ENCODE data around the gene IFTAP.

The IFTAP gene

DNA sequence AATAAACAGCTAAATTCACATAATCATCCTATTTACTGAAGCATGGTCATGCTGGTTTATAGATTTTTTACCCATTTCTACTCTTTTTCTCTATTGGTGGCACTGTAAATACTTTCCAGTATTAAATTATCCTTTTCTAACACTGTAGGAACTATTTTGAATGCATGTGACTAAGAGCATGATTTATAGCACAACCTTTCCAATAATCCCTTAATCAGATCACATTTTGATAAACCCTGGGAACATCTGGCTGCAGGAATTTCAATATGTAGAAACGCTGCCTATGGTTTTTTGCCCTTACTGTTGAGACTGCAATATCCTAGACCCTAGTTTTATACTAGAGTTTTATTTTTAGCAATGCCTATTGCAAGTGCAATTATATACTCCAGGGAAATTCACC lies 15.8 kb upstream of the IFTAP start:
- no peak overlapping the region for H3K4me3 Mint-ChIP-seq
- no peak overlapping the region for H3K27ac Mint-ChIP-seq
- H3K27me3 Mint-ChIP-seq = peaks cover 9% of the 10 kb centered on the region
- DNase-seq (ENCODE audit: low spot score in 2 of 2) = no peak
- H3K4me1 Mint-ChIP-seq = no peaks in the 10 kb centered on the region
- H3K36me3 Mint-ChIP-seq = peaks cover 10% of the 10 kb centered on the region
- H3K9me3 Mint-ChIP-seq = peaks cover 7% of the 10 kb centered on the region
- ATAC-seq (ENCODE audit: low read depth) = no peak

DNA sequence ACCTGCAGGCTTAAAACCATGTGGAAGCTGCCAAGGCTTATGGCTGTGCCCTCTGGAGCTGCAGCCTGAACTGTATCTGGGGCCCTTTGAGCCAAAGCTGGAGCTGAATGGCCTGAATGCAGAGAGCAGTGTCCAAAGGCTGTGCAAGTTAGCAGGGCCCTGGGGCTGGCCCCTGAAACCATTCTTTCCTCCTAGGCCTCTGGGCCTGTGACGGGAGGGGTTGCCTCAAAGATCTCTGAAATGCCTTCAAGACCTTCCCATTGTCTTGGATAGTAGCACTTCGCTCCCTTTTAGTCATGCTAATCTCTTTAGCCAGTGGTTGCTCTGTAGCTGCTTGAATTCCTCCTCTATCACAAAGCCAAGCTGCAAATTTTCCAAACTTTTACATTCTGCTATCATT lies 12.8 kb upstream of the IFTAP start:
- ATAC-seq (ENCODE audit: low read depth) (no peak), DNase-seq (ENCODE audit: low spot score in 2 of 2) (no peak)
- Mint-ChIP-seq H3K36me3 (peaks cover 5% of the 10 kb centered on the region), H3K27me3 (peaks cover 3% of the 10 kb centered on the region), H3K9me3 (peaks cover 7% of the 10 kb centered on the region), H3K4me3 (no peak overlapping the region), H3K27ac (no peak overlapping the region), H3K4me1 (no peaks in the 10 kb centered on the region)

DNA sequence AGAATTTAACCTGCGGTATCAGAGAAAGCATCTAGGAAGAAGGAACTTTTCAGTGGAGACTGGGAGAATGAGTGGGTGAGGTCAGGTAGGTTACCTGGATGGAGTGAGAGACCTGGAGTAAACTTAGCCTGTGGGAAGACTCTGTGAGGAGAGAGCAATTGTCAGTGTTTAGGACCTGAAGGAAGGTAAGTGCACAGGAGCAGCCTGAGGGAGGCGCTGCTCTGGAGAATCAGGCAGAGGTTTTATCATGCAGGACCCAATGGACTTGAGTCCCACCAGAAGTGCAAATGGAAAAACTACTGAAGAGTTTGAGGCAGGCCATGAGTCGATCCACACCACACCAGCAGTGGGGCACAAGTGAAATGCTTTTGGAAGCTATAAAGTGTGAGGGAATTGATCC lies 10.6 kb upstream of the IFTAP start:
- Mint-ChIP-seq H3K4me3 (no peak overlapping the region), H3K9me3 (peaks cover 7% of the 10 kb centered on the region), H3K4me1 (no peaks in the 10 kb centered on the region), H3K27ac (no peak overlapping the region), H3K36me3 (peaks cover 5% of the 10 kb centered on the region), H3K27me3 (peaks cover 7% of the 10 kb centered on the region)
- ATAC-seq (ENCODE audit: low read depth) = no peak
- no peak for DNase-seq (ENCODE audit: low spot score in 2 of 2)

GRCh38 chr11:36586543-36586942 lies 7.8 kb upstream of the IFTAP start:
- H3K27ac Mint-ChIP-seq = no peak overlapping the region
- ATAC-seq (ENCODE audit: low read depth) (no peak), DNase-seq (ENCODE audit: low spot score in 2 of 2) (no peak)
- no peak overlapping the region for H3K4me3 Mint-ChIP-seq
- H3K4me1 Mint-ChIP-seq = no peaks in the 10 kb centered on the region
- peaks cover 7% of the 10 kb centered on the region for H3K9me3 Mint-ChIP-seq
- peaks cover 13% of the 10 kb centered on the region for H3K27me3 Mint-ChIP-seq
- H3K36me3 Mint-ChIP-seq = peaks cover 3% of the 10 kb centered on the region

- Mint-ChIP-seq H3K9me3 (no peaks in the 10 kb centered on the region), H3K4me3 (no peak overlapping the region), H3K36me3 (no peaks in the 10 kb centered on the region), H3K4me1 (no peaks in the 10 kb centered on the region), H3K27me3 (peaks cover 17% of the 10 kb centered on the region), H3K27ac (no peak overlapping the region)
- DNase-seq (ENCODE audit: low spot score in 2 of 2) (no peak), ATAC-seq (ENCODE audit: low read depth) (no peak)
These were observed 6.2 kb upstream of the IFTAP start for GRCh38 chr11:36588099-36588498.

- ATAC-seq (ENCODE audit: low read depth) = no peak
These were observed 3.8 kb upstream of the IFTAP start for GRCh38 chr11:36590513-36590912.

DNA sequence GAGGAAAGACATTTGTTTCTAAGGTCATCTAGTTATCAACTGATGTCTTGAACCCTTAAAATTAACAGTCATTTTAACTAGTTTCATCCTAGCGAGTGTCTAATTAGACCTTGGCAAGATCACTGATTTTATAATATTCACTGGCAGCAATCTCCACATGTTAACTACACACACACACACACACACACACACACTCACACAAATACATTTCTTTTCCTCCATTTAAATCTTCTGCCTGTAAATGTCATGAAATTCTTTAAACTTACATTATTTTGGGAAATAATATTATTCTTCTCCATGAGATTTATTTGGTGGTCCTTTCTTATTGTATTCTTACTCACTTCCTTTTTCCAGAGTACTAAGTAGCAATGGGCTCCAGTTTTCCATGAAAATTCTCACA lies 2.9 kb upstream of the IFTAP start:
- Mint-ChIP-seq H3K27me3 (peaks cover 20% of the 10 kb centered on the region), H3K9me3 (no peaks in the 10 kb centered on the region), H3K36me3 (no peaks in the 10 kb centered on the region), H3K27ac (no peak overlapping the region), H3K4me3 (no peak overlapping the region), H3K4me1 (peaks cover 5% of the 10 kb centered on the region)
- no peak for ATAC-seq (ENCODE audit: low read depth)
- no peak for DNase-seq (ENCODE audit: low spot score in 2 of 2)

More at GRCh38 chr11:36590513-36590912, 3.8 kb upstream of the IFTAP start:
- Mint-ChIP-seq H3K9me3 (no peaks in the 10 kb centered on the region), H3K27me3 (peaks cover 20% of the 10 kb centered on the region), H3K27ac (no peak overlapping the region), H3K4me3 (no peak overlapping the region), H3K36me3 (no peaks in the 10 kb centered on the region), H3K4me1 (peaks cover 5% of the 10 kb centered on the region)
- no peak for DNase-seq (ENCODE audit: low spot score in 2 of 2)

- Mint-ChIP-seq H3K9me3 (no peaks in the 10 kb centered on the region), H3K27me3 (peaks cover 19% of the 10 kb centered on the region), H3K27ac (no peak overlapping the region), H3K4me3 (no peak overlapping the region), H3K36me3 (no peaks in the 10 kb centered on the region), H3K4me1 (peaks cover 5% of the 10 kb centered on the region)
- DNase-seq (ENCODE audit: low spot score in 2 of 2) (no peak), ATAC-seq (ENCODE audit: low read depth) (no peak)
These were observed 2.6 kb downstream of the IFTAP start for GRCh38 chr11:36596880-36597279.

- no peaks in the 10 kb centered on the region for H3K36me3 Mint-ChIP-seq
- no peaks in the 10 kb centered on the region for H3K9me3 Mint-ChIP-seq
- DNase-seq (ENCODE audit: low spot score in 2 of 2) (no peak), ATAC-seq (ENCODE audit: low read depth) (no peak)
- H3K4me1 Mint-ChIP-seq = peaks cover 5% of the 10 kb centered on the region
- no peak within 1 kb of the TSS for H3K27ac Mint-ChIP-seq
- H3K27me3 Mint-ChIP-seq = peaks cover 22% of the 10 kb centered on the region
- no peak within 1 kb of the TSS for H3K4me3 Mint-ChIP-seq
These were observed 3.7 kb downstream of the IFTAP start, which contains the start of gene RAG2 for GRCh38 chr11:36598051-36598450. Gene RAG2, minus strand, starts transcription at chr11:36598236. Its CDS starts 4,068 bp downstream, at chr11:36594168.

GRCh38 chr11:36600180-36600579 lies 5.9 kb downstream of the IFTAP start:
- Mint-ChIP-seq H3K27me3 (peaks cover 18% of the 10 kb centered on the region), H3K36me3 (no peaks in the 10 kb centered on the region), H3K4me1 (no peaks in the 10 kb centered on the region), H3K4me3 (no peak overlapping the region), H3K27ac (no peak overlapping the region), H3K9me3 (no peaks in the 10 kb centered on the region)
- DNase-seq (ENCODE audit: low spot score in 2 of 2) = no peak
- no peak for ATAC-seq (ENCODE audit: low read depth)

DNA sequence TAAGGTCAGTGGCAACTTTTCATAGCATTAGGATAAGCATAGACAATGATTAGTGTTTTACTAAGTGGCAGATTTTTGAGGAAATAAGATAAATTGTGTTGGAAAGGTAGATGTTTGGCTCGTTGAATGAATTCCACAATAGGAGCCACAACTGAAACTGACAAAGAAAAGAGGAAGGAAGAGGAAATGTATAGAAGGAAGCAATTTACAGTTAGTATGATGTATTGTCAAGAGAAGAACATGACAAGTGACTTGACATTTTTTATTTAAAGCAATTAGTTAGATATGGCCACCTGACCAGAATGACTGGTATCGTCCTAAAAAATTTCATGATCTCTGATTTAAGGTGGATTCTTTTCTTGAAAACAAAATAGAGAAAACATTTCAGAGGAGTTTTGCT lies 6.9 kb downstream of the IFTAP start:
- Mint-ChIP-seq H3K9me3 (no peaks in the 10 kb centered on the region), H3K27ac (no peak overlapping the region), H3K4me1 (no peaks in the 10 kb centered on the region), H3K4me3 (no peak overlapping the region), H3K36me3 (no peaks in the 10 kb centered on the region), H3K27me3 (peaks cover 18% of the 10 kb centered on the region)
- DNase-seq (ENCODE audit: low spot score in 2 of 2) = no peak
- ATAC-seq (ENCODE audit: low read depth) = no peak

GRCh38 chr11:36602135-36602534 lies 7.8 kb downstream of the IFTAP start:
- ATAC-seq (ENCODE audit: low read depth) = no peak
- H3K4me1 Mint-ChIP-seq = no peaks in the 10 kb centered on the region
- no peaks in the 10 kb centered on the region for H3K36me3 Mint-ChIP-seq
- H3K27ac Mint-ChIP-seq = no peak overlapping the region
- H3K4me3 Mint-ChIP-seq = no peak overlapping the region
- peaks cover 18% of the 10 kb centered on the region for H3K27me3 Mint-ChIP-seq
- no peak for DNase-seq (ENCODE audit: low spot score in 2 of 2)
- H3K9me3 Mint-ChIP-seq = no peaks in the 10 kb centered on the region

DNA sequence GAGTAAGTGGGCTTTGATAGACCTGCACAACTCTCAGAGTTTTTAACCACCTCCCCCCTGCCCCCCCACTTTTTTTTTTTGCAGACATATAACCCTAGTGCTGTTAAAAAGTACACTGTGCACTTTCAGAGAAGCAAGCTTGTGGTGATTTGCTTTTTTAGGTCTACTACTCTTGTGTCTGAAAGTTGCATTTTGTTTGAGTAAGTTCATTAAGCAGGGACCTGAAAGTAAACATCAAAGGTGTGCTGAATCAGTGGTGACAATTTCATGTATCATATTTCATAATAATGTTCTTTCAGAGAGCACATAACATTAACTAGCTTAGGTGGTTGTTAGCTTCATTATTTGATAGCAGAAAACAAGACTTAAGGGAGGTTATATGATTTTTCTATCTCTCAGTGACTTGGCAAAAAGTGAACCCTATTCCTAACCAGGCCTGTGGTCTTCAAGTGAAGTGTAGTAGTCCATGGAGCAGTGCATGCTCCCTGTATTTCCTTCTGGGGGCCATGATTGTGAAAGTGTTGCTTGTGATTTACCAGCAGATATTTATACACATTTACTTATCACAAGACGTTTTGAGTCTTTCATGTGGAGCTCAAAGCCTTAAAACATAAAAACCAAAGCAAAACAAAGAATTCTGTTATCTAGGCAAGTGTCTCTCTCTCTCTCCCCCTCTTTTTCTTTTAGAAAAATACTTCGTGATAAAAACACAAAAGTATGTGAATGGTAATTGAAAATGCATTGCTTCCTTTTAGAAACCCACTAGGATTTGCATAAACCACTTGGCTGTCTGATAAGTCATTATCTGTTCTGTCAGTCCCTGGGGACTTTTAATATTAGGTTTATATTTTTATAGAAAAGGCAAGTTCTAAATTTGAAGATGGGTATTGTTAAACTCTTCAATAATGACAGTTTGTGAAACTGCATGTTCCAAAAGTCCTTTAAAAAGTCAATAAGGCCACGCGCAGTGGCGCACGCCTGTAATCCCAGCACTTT lies 11.2 kb downstream of the IFTAP start:
- Mint-ChIP-seq H3K36me3 (no peaks in the 10 kb centered on the region), H3K9me3 (no peaks in the 10 kb centered on the region), H3K27me3 (peaks cover 15% of the 10 kb centered on the region), H3K27ac (no peak overlapping the region), H3K4me1 (no peaks in the 10 kb centered on the region), H3K4me3 (no peak overlapping the region)
- DNase-seq (ENCODE audit: low spot score in 2 of 2) (no peak), ATAC-seq (ENCODE audit: low read depth) (no peak)

DNA sequence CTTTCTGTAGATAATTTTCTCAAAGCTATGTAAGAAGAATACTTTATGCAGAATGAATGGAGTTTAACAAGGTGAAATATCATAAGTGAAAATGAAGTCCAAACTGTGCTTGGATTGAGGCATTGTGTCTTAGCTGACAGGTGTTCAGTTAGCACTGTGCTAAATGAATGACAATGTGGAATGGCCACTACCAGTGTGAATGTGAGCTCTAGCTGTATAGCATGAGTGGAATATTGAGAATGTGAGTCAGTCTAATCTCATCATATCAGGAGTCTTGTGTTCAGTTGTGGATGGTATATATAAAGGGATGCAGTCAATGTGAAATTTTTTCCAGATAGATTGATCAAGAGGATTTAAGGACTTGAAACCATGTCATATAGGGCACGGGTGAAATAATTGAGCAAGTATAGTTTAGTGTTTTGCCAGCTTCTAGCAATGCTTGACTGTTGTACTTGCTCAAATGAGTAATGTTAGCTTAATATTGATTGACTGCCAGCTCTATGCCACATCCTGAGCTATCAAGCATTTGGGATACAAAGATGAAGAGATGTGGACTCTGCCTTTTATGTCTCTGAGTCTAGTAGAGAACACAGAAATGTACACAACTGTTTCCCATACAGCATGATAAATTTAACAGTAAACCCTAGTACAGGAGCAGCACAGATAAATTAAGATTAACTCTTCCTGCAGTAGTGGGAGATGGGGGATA lies 14.3 kb downstream of the IFTAP start:
- Mint-ChIP-seq H3K27me3 (peaks cover 10% of the 10 kb centered on the region), H3K27ac (no peak overlapping the region), H3K9me3 (no peaks in the 10 kb centered on the region), H3K4me1 (no peaks in the 10 kb centered on the region), H3K36me3 (no peaks in the 10 kb centered on the region), H3K4me3 (no peak overlapping the region)
- no peak for DNase-seq (ENCODE audit: low spot score in 2 of 2)
- ATAC-seq (ENCODE audit: low read depth) = no peak

Data from memory B cell (primary cell).